GM19238 (cell line): ENCODE data around the gene SLC38A11.
"Not testable (repeated sequence)": the region's sequence is repeated elsewhere in the genome, so short reads cannot be mapped to it uniquely, and the experiment has no call there.

ENCODE experiments used
- DNase-seq: peaks from one replicate; pipeline ENCODE4 v3.0.0; 2011; ENCODE audit warnings: low spot score; ENCODE audit not compliant: insufficient read length

The SLC38A11 gene

DNA sequence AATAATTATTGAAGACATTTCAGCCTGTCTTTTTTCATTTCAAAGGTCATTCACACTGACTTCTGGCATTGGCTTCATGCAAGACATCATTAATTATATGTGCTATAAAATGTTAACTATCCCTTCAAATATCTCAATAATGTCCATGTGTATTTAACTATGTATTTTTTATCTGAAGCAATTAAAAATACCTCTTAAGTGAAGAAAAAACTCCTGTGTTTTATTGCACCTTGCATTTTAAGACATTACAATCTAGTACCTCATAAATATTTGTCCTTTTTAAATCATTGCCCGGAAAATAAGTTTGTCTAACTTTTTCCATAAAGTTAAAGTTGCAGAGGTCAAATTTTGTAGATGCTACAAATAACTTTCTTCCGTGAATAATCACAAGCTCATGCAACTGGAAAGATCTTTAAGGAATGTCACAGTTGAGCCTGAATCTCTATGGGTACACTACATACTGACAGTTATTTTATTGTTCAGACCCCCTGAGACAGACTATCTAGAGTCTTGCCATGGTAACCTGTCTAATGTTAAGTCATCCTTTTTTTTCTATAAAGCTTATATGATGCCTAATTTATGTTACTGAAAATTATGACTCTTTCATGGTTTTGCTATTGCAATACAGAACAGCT is 75.3 kb downstream of the SLC38A11 start:
- no peak for DNase-seq

DNA sequence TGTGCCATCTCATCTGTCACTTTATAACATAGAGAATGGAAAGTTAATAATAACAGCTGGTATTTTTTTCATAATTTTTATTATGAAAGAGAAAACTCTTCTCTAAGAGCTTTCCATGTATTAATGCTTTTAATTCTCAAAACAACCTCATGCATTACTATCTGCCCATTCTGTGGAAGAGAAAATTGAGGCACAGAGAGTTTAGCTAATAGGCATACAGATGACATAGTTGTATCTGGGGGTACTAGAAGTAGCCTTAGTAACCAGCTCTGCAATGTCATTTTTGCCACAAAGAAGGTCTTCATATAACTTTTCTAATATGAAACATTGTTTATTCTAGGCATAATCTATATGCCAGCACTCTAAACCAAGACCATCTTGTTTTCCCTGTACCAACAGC is 77.4 kb downstream of the SLC38A11 start:
- no peak for DNase-seq

DNA sequence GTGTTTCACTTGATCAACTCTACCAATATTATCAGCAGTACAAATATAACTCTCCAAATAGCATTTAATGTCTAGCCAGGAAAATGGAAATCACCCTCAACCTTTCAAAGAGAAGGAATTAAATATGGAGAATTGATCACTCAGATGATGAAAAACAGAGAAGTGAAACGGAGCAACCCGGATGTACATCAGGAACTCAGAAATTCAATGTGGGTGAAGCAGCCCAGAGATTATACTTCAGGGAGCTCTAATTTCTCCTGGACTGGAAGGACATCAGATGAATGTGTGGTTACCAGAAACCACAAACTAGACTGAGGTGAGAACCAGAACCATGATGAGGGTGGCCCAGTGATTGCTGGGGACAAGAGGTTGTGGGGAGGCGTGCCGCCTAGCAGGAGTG is 78.2 kb downstream of the SLC38A11 start:
- DNase-seq: no peak

GRCh38 chr2:164875334-164876205 is 79.8 kb downstream of the SLC38A11 start:
- DNase-seq: no peak

DNA sequence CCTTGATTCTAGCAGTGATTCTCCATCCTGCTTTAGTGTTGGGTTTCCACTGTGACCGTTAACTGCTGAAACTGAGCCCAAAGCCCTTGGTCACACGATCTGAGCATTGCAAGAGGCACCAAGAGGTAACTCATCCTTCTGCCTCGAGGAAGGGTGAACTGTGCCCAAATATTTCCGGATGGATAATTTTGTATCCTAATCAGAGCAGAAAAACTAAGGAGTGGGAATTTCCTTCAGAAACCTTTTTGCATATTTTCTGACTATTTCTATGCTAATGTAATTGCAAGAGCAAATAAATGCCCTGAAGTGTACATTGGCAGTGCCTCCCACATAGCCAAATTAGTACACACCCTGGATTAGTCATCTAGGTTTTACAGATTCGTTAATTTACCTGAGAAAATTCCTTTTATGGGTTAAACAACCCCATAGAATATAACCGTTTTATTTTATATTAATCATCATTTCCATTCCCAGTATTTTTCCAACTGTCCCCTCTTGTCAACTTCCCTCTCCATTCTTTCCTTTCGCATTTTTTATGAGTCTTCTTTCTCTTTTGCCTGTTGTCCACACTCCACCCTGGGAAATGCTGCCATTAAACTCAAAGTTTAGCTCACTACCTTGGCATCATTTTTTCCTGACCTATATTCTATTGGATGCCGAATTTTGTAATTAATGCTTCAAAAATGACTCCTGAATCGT is 82.0 kb downstream of the SLC38A11 start:
- DNase-seq: no peak

- DNase-seq: no peak
Measured at GRCh38 chr2:164871404-164871803, 83.9 kb downstream of the SLC38A11 start.

DNA sequence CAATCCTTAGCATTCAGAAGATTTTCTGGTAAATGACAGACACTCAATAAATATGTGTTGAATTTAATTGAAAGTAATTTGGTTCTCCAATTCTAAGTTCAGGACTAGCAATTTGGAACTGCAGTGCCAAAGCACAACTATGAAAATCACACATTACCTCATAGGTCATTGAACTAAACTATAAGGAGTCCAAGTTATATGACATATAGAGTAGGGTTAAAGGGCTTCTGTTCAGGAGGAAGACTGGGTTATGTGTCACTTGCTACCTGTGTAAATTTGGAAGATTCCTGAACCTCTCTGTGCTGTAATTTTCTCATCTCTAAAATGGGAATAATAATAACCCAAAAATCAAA is 85.9 kb downstream of the SLC38A11 start:
- no peak for DNase-seq

- DNase-seq: no peak
Measured at GRCh38 chr2:164868563-164869419, 86.5 kb downstream of the SLC38A11 start.

GRCh38 chr2:164867779-164868397 is 87.4 kb downstream of the SLC38A11 start:
- DNase-seq: no peak

- DNase-seq: not testable (repeated sequence)
Measured at GRCh38 chr2:164866381-164866780, 88.9 kb downstream of the SLC38A11 start.

DNA sequence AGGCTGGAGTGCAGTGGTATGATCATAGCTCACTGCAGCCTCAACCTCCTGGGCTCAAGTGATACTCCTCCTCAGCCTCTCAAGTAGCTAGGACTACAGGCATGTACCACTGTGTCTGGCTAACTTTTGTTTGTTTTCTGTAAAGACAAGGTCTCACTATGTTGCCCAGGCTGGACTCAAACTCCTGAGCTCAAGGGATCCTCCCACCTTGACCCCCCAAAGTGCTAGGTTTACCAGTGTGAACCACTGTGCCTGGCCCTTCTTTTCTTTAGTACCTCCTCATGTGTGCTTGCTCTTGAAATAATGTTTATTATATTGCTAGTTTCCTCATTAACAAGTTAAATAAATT is 94.7 kb downstream of the SLC38A11 start:
- no peak for DNase-seq

DNA sequence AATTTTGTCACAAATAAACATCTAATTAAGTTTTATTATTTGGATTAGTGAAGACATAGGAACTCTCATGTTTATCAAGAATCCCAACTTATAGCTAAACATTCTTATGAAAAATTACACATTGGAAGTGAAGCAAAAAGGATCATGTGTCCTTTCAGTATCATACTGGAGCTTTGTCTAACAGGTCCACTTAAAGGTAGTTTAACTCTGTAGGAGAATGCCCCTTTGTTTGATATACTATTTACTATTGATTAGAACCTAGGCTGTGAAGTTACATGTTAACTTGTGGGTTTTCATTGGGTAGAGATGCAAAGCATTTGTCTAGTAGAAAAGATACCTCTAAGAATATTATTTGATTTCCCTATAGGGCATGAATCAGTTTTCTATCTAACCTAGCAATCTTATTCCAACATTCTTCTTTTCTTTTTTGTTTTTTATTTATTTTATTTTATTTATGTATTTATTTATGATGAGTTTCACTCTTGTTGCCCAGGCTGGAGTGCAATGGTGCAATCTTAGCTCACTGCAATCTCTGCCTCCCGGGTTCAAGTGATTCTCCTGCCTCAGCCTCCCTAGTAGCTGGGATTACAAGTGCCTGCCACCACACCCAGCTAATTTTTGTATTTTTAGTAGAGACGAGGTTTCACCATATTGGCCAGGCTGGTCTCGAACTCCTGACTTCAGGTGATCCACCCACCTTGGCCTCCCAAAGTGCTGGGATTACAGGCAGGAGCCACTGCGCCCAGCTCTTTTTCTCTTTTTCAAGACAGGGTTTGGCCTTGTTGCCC is 95.2 kb downstream of the SLC38A11 start:
- not testable (repeated sequence) for DNase-seq

DNA sequence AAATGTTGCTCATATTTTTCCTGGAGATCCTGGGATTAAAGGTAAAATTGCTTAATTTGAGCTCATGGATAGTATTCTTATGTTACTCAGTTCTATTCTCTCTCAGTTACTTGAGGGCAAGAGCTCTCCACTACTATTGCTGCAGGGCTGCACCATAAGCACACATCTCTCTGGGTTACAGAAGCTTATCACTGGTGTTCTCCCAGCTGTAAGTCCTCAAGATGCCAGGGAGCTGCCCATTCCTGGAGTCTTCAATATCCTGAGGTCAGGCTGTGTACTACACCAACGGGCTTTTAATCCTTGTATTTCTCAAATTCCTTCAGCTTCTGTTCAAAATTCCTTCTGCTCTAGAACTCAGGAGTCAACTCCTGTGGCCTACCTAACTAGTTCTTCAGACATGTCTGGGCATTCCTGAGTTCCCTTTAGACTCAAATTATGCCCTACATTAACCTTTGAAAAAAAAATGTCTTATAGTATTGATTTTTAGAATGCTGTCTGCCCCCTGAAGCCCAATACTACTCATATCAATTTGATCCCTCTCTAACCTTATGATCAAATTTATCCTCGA is 96.0 kb downstream of the SLC38A11 start:
- no peak for DNase-seq

- no peak for DNase-seq
Measured at GRCh38 chr2:164852086-164852485, 103.2 kb downstream of the SLC38A11 start.

GRCh38 chr2:164850235-164850634 is 105.1 kb downstream of the SLC38A11 start:
- no peak for DNase-seq

DNA sequence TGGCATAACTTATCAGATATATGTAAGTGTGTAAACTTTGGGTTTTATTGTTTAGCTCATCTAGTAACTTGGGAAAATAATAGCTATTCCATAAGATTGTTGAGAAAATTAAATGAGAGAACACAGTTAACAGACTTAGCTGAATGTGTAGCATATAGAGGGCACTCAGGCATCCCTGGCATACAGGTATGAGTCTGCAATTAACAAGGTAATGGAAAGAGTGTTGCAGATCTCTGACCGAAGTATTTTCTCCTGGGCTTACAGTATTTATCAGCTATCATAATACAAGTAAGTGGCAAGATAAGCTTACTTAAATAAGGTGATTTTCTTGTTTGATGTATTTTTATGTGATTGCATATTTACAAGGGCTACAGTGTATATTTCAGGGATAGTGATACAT is 105.8 kb downstream of the SLC38A11 start:
- DNase-seq: no peak

- no peak for DNase-seq
Measured at GRCh38 chr2:164847981-164848741, 107.2 kb downstream of the SLC38A11 start.

GRCh38 chr2:164847291-164847690 is 108.0 kb downstream of the SLC38A11 start:
- no peak for DNase-seq

GRCh38 chr2:164846276-164846675 is 109.0 kb downstream of the SLC38A11 start:
- DNase-seq: no peak
